Kidney (tissue), 14 donors: ENCODE measurements around the gene ZNF160. TPM values are rescaled to one million over a fixed set of nuclear protein-coding genes. Genes with fewer than 3 reads are reported as not detected.

Experiments used
- DNase-seq, 5 donors: peaks; one replicate each; pipeline ENCODE4 v3.0.0-alpha.2; 2013 to 2020
- FAIRE-seq: peaks from 2 replicates; lab custom pipeline; 2012; peaks lifted over from hg19 to GRCh38; lab: Jason Lieb, UNC
- H3K27ac ChIP-seq, 2 donors: one replicate each; pipeline ENCODE4 v1.7.0; 2013; ENCODE audit warnings: low read depth in 2 of 2, low read length in 2 of 2, inconsistent platforms in 1 of 2
- H3K27me3 ChIP-seq: one replicate; pipeline ENCODE4 v1.7.1; 2013; ENCODE audit warnings: low read length, inconsistent platforms; ENCODE audit not compliant: control insufficient read depth, insufficient read depth
- H3K36me3 ChIP-seq, 3 donors: one replicate each; pipeline versions ENCODE4 v1.7.0 to v1.7.1; 2013; ENCODE audit warnings: low read length in 3 of 3, control low read depth in 1 of 3, inconsistent platforms in 1 of 3; ENCODE audit not compliant: insufficient read depth in 3 of 3, control insufficient read depth in 2 of 3
- H3K4me1 ChIP-seq, 3 donors: one replicate each; pipeline versions ENCODE4 v1.7.0 to v1.7.1; 2013; ENCODE audit warnings: low read length in 3 of 3, inconsistent platforms in 1 of 3, low read depth in 1 of 3; ENCODE audit not compliant: control insufficient read depth in 2 of 3, insufficient read depth in 2 of 3
- H3K4me3 ChIP-seq, 3 donors: one replicate each; pipeline versions ENCODE4 v1.7.0 to v1.8.1; 2013; ENCODE audit warnings: low read length in 3 of 3, control low read depth in 1 of 3, inconsistent platforms in 1 of 3
- H3K9ac ChIP-seq, 3 donors: one replicate each; pipeline versions ENCODE4 v1.7.0 to v1.7.1; 2013; ENCODE audit warnings: low read length in 3 of 3, control low read depth in 1 of 3, inconsistent platforms in 1 of 3
- H3K9me3 ChIP-seq, 3 donors: one replicate each; pipeline versions ENCODE4 v1.7.0 to v1.7.1; 2013; ENCODE audit warnings: low read length in 3 of 3, control low read depth in 1 of 3, inconsistent platforms in 1 of 3; ENCODE audit not compliant: control insufficient read depth in 2 of 3, insufficient read depth in 1 of 3
- intact Hi-C: fragments of 100-400 bp; cut with DNase I; formaldehyde crosslinking; loops from one replicate; pipeline ENCODE4 v1.11.1; 2022
- polyA plus RNA-seq: library from polyadenylated mRNA; stranded (reverse); fragments of 350-450 nt; fragmentation: Illumina TruSeq; extraction: RNeasy Lipid Tissue Mini Kit (QIAGEN cat#74804); gene quantifications from one replicate; pipeline ENCODE4 v1.2.3, GENCODE V29; 2014; ENCODE audit warnings: low read depth, low replicate concordance; ENCODE audit not compliant: insufficient read depth
- total RNA-seq: library from RNA; stranded (reverse); fragmentation: NEBNext Ultra II Directional; extraction: Animal tissue kit (Norgen Biotek cat#: 25700); gene quantifications from one replicate; pipeline ENCODE4 v1.2.1, GENCODE V29; 2021
- TF ChIP-seq, protein P1 (sequence below): IDR thresholded peaks from 3 replicates; pipeline ENCODE4 v1.5.1; 2012; ENCODE audit warnings: mild to moderate bottlenecking, moderate library complexity, borderline replicate concordance; ENCODE audit not compliant: insufficient read depth; ENCODE audit errors: extremely low read depth
- donor health status: control.
- donor health status: control.
- donor health status: control.
- donor health status: control.
- donor health status: control.
- donor health status: DM: yes; HTN: yes; CAD: no.
- donor health status: Normal renal cell carcinoma (clear cell type).

ZNF160 gene
- total and polyA plus RNA-seq, 2 donors from 2014 or later: 9.5 to 38.2 TPM

DNA sequence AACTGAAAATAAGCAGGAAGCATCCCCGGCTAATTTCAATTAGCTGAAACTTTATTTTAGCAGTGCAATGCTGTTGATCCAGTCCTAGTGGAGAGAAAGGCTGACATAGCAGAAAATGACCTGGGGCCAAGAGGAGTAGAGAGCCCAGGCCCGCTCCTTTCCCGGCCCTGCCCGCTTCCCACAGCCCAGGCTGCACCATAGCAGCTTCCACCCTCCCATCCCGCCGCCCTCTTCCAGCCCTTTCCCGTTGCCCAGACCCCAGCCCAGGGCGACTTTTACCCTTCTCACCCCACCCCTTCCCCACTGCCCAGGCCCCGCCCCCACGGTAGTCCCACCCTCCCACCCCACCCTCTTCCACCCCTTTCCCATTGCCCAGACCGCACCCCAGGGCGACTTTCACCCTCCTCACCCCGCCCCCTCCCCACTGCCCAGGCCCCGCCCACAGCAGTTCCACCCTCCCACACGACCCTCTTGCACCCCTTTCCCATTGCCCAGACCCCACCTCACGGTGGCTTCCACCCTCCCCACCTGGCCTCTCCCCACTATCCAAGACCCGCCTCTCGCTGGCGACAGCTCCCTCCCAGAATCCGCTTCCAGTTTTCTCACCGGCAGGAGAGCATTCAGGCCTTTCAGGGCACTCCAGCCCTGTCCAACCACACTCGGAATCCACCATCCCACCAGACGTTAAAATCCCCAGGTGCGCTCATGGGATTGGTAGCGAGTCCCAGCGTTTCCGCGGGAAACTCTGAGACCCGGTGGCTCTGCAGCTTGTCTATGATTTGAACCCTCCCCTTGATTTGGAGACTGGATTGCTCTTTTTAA is 8.3 kb downstream of the ZNF160 start:
- H3K27ac ChIP-seq: no peak overlapping the region
- intact Hi-C loops: no loop called here
- no peak overlapping the region for H3K9ac ChIP-seq
- FAIRE-seq (no peak), DNase-seq (no peak)
- H3K4me3 ChIP-seq: no peak overlapping the region
- no peaks in the 10 kb centered on the region for H3K27me3 ChIP-seq
- peaks cover 2 to 15% (median 14%) of the 10 kb centered on the region in 3 donors for H3K36me3 ChIP-seq
- no peaks in the 10 kb centered on the region for H3K4me1 ChIP-seq
- TF ChIP-seq, protein P1, sequence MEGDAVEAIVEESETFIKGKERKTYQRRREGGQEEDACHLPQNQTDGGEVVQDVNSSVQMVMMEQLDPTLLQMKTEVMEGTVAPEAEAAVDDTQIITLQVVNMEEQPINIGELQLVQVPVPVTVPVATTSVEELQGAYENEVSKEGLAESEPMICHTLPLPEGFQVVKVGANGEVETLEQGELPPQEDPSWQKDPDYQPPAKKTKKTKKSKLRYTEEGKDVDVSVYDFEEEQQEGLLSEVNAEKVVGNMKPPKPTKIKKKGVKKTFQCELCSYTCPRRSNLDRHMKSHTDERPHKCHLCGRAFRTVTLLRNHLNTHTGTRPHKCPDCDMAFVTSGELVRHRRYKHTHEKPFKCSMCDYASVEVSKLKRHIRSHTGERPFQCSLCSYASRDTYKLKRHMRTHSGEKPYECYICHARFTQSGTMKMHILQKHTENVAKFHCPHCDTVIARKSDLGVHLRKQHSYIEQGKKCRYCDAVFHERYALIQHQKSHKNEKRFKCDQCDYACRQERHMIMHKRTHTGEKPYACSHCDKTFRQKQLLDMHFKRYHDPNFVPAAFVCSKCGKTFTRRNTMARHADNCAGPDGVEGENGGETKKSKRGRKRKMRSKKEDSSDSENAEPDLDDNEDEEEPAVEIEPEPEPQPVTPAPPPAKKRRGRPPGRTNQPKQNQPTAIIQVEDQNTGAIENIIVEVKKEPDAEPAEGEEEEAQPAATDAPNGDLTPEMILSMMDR: no peak
- no peaks in the 10 kb centered on the region for H3K9me3 ChIP-seq

GRCh38 chr19:53092723-53093122 is 10.5 kb downstream of the ZNF160 start:
- no peaks in the 10 kb centered on the region for H3K27me3 ChIP-seq
- no peak overlapping the region for H3K4me3 ChIP-seq
- H3K9ac ChIP-seq: no peak overlapping the region
- H3K9me3 ChIP-seq: no peaks in the 10 kb centered on the region
- DNase-seq: no peak
- TF ChIP-seq, protein P1: no peak
- FAIRE-seq: no peak
- H3K36me3 ChIP-seq: peaks cover 2 to 20% (median 18%) of the 10 kb centered on the region in 3 donors
- H3K4me1 ChIP-seq: no peaks in the 10 kb centered on the region
- no peak overlapping the region for H3K27ac ChIP-seq
- intact Hi-C loops: no loop called here

- Histone ChIP-seq H3K27me3 (no peaks in the 10 kb centered on the region), H3K36me3 (peaks cover 2 to 22% (median 15%) of the 10 kb centered on the region in 3 donors), H3K9ac (no peak overlapping the region), H3K4me3 (no peak overlapping the region), H3K27ac (no peak overlapping the region), H3K9me3 (no peaks in the 10 kb centered on the region), H3K4me1 (no peaks in the 10 kb centered on the region)
- FAIRE-seq (no peak), DNase-seq (no peak)
- intact Hi-C loops: no loop called here
- TF ChIP-seq, protein P1: no peak
Observed at GRCh38 chr19:53091413-53092254, 11.6 kb downstream of the ZNF160 start.
